Activated CD8-positive, alpha-beta T cell treated with anti-CD3 and anti-CD28 coated beads for 36 hours (primary cell): ENCODE results near the gene SP110. TPM values are rescaled to one million over a fixed set of nuclear protein-coding genes. Genes with fewer than 3 reads are reported as not detected.

ENCODE experiments used
- ATAC-seq: fragments of 200-7000 bp; cut with Tn5 transposase; one replicate; pipeline ENCODE4 v1.10.0; 2021; ENCODE audit warnings: mild to moderate bottlenecking, moderate library complexity
- CTCF ChIA-PET: fragments of 350-600 bp; sonication (Branson Sonifier 250); formaldehyde crosslinking; loops from one replicate; lab custom pipeline; 2021; ENCODE audit warnings: antibody characterized with exemption; lab: Charles Lee
- POLR2A ChIA-PET: fragments of 350-600 bp; sonication (Branson Sonifier 250); formaldehyde crosslinking; loops from one replicate; lab custom pipeline; 2021; ENCODE audit warnings: antibody characterized with exemption; lab: Charles Lee
- DNase-seq: peaks from one replicate; pipeline ENCODE4 v3.0.0-alpha.2; 2020
- H3K27ac Mint-ChIP-seq: one replicate; pipeline ENCODE4 v1.8.0; 2021; ENCODE audit warnings: mild to moderate bottlenecking, mixed read lengths
- H3K27me3 Mint-ChIP-seq: one replicate; pipeline ENCODE4 v1.8.0; 2021; ENCODE audit warnings: mixed read lengths
- H3K36me3 Mint-ChIP-seq: one replicate; pipeline ENCODE4 v1.8.0; 2021; ENCODE audit warnings: low read depth, mixed read lengths
- H3K4me1 Mint-ChIP-seq: one replicate; pipeline ENCODE4 v1.8.0; 2021; ENCODE audit warnings: low read depth, mixed read lengths
- H3K4me3 Mint-ChIP-seq: one replicate; pipeline ENCODE4 v1.8.0; 2021; ENCODE audit warnings: mild to moderate bottlenecking, moderate library complexity, mixed read lengths
- H3K9me3 Mint-ChIP-seq: one replicate; pipeline ENCODE4 v1.8.0; 2021; ENCODE audit warnings: mixed read lengths
- CTCF ChIP-seq: fragments of 200-600 bp; IDR thresholded peaks from one replicate; pipeline ENCODE4 v1.8.0; 2022; ENCODE audit warnings: antibody characterized with exemption, mild to moderate bottlenecking
- intact Hi-C: fragments of 100-400 bp; cut with micrococcal nuclease; formaldehyde crosslinking; loops from one replicate; pipeline ENCODE4 v1.10.0; 2022
- total RNA-seq, 2 experiments: library from RNA; stranded (reverse); gene quantifications; one replicate each; pipeline ENCODE4 v1.2.3, GENCODE V29; 2021

The SP110 gene
- total RNA-seq, 2 experiments from 2014 or later, result 67.0 to 69.4 TPM

- no peaks in the 10 kb centered on the region for H3K9me3 Mint-ChIP-seq
- H3K36me3 Mint-ChIP-seq, result peaks cover 75% of the 10 kb centered on the region
- ChIA-PET CTCF (interaction anchor here (1.4 kb wide), 1 partner anchor 30 kb away, joined by 3 read pairs; no protein-coding TSS in a partner anchor), POLR2A (interaction anchor here (1.2 to 1.3 kb wide), 2 partner anchors 9 to 14 kb away, joined by 3 to 4 read pairs; partner anchors contain the start of gene SP140)
- H3K4me3 Mint-ChIP-seq, result no peak overlapping the region
- intact Hi-C loops, result loop anchor here (5.0 kb wide), 2 partner anchors 101 to 396 kb away; no protein-coding TSS in a partner anchor
- ATAC-seq, result no peak
- DNase-seq, result no peak
- no peak overlapping the region for H3K27ac Mint-ChIP-seq
- TF ChIP-seq CTCF, result no peak
- H3K27me3 Mint-ChIP-seq, result no peaks in the 10 kb centered on the region
- H3K4me1 Mint-ChIP-seq, result peaks cover 47% of the 10 kb centered on the region
These were observed 3.3 kb downstream of the SP110 start for GRCh38 chr2:230216489-230216888.

DNA sequence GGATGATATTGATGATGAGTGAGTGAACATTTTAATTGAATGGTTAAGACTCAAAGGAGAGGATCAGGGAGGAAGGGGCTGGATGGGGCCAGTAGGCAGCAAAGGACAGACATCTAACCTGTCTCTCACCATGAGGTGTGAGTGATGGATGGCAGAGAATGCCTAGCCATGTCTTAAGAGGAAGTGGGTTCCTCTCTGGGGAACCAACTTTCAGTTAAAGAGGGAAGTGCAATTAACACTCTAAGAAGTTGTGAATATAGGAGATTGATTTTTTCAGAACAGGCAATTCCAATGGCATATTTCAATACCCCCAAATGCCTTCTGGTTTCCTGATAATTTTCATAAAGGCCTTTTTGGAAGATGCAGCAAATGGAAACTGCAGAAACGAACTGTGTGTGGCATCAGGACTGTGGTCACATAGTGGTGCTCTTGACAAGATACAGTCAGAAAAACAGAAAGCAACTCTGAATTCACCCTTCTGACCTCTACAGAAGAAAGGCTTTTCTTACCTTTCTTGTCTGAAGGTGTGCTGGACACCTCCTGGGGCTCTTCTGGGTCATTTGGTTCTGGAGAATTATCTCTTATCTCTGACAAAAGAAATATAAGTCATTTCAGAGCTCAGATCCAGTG is 10.2 kb downstream of the SP110 start:
- DNase-seq (no peak), ATAC-seq (no peak)
- Mint-ChIP-seq H3K36me3 (peaks cover 46% of the 10 kb centered on the region), H3K27ac (no peak overlapping the region), H3K27me3 (no peaks in the 10 kb centered on the region), H3K4me3 (no peak overlapping the region), H3K4me1 (peaks cover 9% of the 10 kb centered on the region), H3K9me3 (no peaks in the 10 kb centered on the region)
- TF ChIP-seq CTCF, result no peak
- intact Hi-C loops, result no loop called here
- ChIA-PET POLR2A (interaction anchor here (0.5 to 1.7 kb wide), 3 partner anchors 8 to 117 kb away, joined by 3 to 4 read pairs (median 3); partner anchors contain the start of gene SP140), CTCF (no interaction called here)

GRCh38 chr2:230208576-230208975 is 11.2 kb downstream of the SP110 start:
- no peaks in the 10 kb centered on the region for H3K9me3 Mint-ChIP-seq
- H3K4me1 Mint-ChIP-seq, result peaks cover 5% of the 10 kb centered on the region
- H3K36me3 Mint-ChIP-seq, result peaks cover 40% of the 10 kb centered on the region
- DNase-seq (no peak), ATAC-seq (peak; percentile 13)
- no peak for TF ChIP-seq CTCF
- CTCF ChIA-PET, result interaction anchor here (1.9 kb wide), 1 partner anchor 200 kb away, joined by 8 read pairs; no protein-coding TSS in a partner anchor
- intact Hi-C loops, result no loop called here
- no peaks in the 10 kb centered on the region for H3K27me3 Mint-ChIP-seq
- H3K4me3 Mint-ChIP-seq, result no peak overlapping the region
- POLR2A ChIA-PET, result interaction anchor here (0.6 to 1.7 kb wide), 2 partner anchors 9 to 17 kb away, joined by 3 to 4 read pairs; partner anchors contain the start of gene SP140
- no peak overlapping the region for H3K27ac Mint-ChIP-seq

DNA sequence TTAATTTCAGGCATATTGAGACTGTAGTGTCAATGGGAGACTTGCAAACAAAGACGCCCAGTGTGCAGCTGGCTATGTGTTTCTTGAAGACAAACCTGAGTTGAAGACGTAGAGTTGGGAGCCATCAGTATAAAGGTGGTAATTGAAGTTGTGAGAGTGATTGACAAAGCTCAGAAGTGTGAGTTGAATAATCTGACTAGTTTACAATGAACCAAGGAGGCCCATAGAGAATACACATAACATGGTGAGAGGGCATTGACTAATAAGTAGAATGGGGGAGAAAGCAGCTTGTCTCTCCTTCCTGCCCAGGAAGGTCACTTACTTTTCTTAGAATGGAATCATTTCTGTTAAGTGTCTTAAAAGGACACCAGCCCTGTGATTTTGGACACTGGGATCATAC is 14.1 kb downstream of the SP110 start:
- no peak for TF ChIP-seq CTCF
- Mint-ChIP-seq H3K4me1 (peaks cover 13% of the 10 kb centered on the region), H3K27me3 (no peaks in the 10 kb centered on the region), H3K9me3 (no peaks in the 10 kb centered on the region), H3K27ac (peak overlapping the region; percentile 9), H3K4me3 (no peak overlapping the region), H3K36me3 (peaks cover 39% of the 10 kb centered on the region)
- ATAC-seq (no peak), DNase-seq (no peak)
- intact Hi-C loops, result no loop called here
- ChIA-PET CTCF (interaction anchor here (1.0 kb wide), 1 partner anchor 47 kb away, joined by 3 read pairs; no protein-coding TSS in a partner anchor), POLR2A (interaction anchor here (0.7 to 1.4 kb wide), 3 partner anchors 9 to 243 kb away, joined by 3 to 4 read pairs (median 4); no protein-coding TSS in a partner anchor)

GRCh38 chr2:230205034-230205433 is 14.8 kb downstream of the SP110 start:
- peaks cover 13% of the 10 kb centered on the region for H3K4me1 Mint-ChIP-seq
- intact Hi-C loops, result no loop called here
- CTCF ChIA-PET, result no interaction called here
- DNase-seq, result no peak
- H3K27ac Mint-ChIP-seq, result peak overlapping the region; percentile 50
- no peak for ATAC-seq
- no peaks in the 10 kb centered on the region for H3K9me3 Mint-ChIP-seq
- no peak for TF ChIP-seq CTCF
- POLR2A ChIA-PET, result interaction anchor here (0.7 to 1.4 kb wide), 2 partner anchors 10 to 103 kb away, joined by 4 read pairs; no protein-coding TSS in a partner anchor
- no peaks in the 10 kb centered on the region for H3K27me3 Mint-ChIP-seq
- H3K4me3 Mint-ChIP-seq, result no peak overlapping the region
- H3K36me3 Mint-ChIP-seq, result peaks cover 46% of the 10 kb centered on the region
